DMS79 treated with DMSO at 0.1 percent for 48 hours (cell line): ENCODE measurements around the gene NBAS.

Experiments used
- DNase-seq: peaks from one replicate; lab custom pipeline; 2025; lab: John Stamatoyannopoulos, UW

Gene NBAS

DNA sequence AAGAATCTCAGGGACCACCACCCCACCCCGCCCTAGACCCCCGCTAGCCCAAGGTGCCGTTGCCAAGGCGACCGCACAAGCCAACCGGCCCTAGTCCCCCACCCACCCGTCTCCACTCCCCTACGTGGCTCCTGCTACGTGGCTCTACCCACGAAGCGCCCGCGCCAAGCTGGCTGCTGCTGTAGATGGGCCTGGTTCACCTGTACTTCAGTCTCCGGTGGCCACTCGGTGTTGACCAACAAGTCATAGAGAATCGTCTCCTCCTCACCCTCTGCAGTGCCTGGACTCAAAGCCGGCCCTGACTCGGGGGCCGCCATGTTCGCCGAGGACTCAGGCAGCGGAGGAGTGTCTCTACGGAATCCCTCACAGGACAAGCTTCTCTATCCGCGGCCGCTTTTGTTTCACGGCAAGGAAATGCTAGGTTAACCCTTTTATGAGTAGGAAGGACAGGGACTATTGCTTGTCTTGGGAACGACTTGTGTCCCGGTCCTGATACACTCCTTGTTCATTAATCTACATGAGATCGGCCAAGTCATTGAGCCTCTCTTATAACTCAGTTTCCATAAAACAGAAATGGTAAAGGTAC is at the start of gene NBAS:
NBAS (minus strand) TSS at position 347 of the 586 bp plus-strand sequence; CDS start at position 317, 30 bp downstream.
- peak; percentile 89 for DNase-seq

DNA sequence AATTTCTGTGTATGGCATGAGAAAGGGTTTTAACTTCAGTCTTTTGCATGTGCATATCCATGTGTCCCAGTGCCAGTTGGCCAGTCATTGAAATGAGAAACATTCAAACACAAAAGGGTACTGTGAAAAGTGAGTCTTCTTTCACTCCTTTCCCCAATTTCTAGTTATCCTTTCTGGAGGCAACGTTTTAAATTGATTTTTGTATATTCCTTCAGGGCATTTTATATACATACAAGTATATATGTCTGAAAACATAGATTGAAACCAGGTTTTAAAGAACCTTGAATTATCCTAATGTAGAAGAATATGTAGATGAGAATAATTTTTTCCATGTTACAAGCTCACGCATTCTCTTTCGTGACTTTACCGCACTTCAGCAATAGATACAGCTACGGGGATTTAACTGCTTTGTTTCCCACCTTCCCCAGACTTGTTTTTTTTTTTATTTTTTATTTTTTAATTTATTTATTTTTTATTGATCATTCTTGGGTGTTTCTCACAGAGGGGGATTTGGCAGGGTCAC is 49.4 kb upstream of the NBAS start:
- no peak for DNase-seq

- no peak for DNase-seq
These were observed 48.4 kb upstream of the NBAS start for GRCh38 chr2:15609341-15610042.

DNA sequence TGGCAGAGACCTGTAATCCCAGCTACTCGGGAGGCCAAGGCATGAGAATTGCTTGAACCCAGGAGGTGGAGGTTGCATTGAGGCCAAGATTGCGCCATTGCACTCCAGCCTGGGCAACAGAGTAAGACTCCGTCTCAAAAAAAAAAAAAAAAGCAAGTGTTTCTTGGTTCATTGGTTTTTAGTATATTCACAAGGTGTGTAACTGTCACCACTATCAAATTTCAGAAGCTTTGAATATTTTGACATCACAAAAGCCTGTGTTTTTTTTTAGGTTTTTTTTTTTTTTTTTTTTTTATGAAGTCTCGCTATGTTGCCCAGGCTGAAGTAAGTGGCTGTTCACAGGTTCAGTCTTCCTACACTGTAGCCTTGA is 47.2 kb upstream of the NBAS start:
- DNase-seq = no peak

DNA sequence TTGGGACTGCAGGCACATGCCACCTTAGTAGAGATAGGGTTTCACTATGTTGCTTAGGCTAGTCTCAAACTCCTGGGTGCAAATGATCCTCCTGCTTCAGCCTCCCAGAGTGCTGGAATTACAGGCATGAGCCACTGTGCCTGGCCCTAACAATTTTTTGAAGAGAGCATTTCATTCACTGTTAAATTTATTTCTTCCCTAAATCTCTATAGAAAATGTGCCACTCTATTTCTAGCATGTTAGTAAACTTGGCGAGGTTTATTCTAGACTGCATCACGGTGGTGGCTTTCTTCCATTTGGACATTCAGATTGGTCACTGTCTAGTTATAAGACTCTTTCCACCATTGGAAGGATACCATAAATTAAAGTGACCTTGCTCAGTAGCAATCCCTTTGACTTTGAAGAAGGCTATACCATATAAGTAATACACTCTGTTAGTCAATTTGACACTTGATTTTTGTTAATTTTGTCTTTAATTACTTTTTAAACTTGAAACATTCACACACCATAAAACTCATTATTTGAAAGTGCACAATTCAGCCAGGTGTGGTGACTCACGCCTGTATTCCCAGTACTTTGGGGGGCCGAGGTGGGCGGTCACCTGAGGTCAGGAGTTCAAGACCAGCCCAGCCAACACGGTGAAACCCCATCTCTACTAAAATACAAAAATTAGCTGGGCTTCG is 46.7 kb upstream of the NBAS start:
- DNase-seq = no peak

DNA sequence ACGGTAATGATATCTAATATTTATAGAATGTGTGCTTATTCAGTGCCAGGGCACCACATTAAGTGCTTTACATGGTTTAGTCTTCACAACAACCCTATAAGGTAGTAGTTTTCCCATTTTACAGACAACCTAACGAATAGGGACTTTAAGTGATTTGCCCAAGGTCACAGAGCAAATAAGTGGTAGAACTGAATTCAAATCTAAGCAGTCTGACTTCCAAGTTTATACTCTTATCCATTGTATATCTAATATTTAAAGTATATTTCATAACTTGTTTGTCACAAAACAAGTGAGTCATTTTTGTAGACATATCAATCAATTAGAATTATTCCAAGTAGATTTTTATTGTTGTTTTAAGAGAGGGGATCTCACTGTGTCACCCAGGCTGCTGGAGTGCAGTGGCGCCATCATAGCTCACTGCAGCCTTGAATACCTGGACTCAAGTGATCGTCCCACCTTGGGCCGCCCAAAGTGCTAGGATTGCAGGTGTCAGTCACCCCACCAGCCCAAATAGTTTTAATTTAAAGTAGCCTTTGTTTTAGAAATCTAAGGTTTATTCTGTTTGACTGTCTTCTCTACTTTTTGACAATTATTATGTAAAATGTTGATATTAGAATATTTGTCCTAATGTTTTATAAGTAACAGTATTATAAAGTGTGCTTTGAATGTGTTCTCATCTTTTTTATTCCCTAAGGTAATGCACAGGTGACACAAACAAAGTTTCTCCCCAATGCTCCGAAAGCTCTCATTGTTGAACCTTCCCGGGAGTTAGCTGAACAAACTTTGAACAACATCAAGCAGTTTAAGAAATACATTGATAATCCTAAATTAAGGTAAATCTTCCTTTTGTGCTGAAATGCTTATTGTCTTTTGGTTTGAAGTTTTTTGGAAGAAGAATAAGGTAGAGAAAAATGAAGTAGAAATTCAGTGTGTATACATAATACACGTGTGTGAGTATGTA is 45.6 kb upstream of the NBAS start:
- no peak for DNase-seq

DNA sequence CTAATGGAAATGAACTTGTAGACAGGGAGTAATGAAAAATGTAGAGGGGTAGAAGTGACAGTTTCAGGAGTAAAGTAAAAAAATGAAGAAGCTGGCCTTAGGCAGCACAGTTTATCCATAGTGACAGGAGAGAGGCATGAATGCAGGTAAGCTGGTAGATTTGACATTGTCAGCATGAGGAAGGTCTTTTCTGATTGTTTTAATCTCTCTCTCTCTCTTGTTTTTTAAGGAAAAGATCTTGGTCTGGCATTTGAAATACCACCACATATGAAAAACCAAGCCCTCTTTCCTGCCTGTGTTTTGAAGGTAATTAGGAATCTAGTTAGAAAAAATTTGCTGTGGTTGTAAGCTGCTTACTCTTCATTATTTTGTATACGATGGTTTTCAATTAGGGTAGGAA is 44.6 kb upstream of the NBAS start:
- no peak for DNase-seq

DNA sequence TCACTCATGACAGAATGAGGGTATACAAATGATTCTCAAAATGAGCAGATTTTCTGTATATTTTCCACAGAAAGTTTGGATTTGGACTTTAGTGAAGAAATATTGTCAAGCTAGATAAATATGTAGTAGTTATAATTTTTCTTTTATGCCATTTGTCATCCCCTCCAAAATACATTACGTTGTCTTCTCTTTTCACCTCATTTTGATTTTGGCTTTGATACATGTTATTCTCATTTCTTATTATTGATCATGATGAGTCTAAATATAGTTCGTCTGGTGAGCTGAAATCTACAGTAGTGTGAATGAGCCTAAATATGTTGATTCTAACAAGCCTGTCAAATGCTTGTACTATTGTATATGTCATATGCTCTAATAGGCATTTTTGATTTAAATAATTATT is 42.8 kb upstream of the NBAS start:
- DNase-seq = no peak

- DNase-seq = no peak
These were observed 42.1 kb upstream of the NBAS start for GRCh38 chr2:15603044-15603765.

DNA sequence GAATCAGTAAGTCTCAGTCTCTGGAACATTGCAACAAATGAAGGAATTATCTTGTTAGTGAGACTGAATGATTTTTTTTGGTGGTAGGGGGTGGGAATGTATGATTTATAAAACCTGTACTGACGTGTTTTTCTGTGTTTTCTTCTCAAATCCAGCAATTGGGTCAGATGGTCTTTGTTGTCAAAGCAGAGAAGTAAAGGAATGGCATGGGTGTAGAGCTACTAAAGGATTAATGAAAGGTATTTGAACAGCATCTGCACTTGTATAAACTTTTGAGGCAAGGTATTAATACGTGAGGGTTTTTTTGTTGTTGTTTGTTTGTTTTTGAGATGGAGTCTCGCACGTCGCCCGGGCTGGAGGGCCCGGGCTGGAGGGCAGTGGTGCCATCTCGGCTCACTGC is 41.3 kb upstream of the NBAS start:
- DNase-seq = no peak

DNA sequence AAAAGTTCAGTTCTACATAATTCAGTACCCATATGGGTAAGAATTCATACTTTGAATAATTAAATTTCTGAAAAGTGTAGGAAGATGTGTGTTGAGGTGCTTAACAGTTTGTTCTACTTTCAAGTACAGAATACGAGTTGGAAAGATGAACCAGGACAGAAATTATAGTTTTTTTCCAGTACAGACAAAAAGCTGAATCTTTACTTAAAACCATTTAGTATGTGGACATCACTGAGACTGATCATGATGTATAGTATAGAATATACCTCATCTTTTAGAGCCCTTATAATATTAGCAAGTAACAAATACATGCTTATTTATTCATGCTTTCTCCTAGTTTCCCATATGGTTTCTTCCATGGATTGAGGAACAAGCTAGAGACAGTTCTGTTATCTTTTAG is 40.5 kb upstream of the NBAS start:
- no peak for DNase-seq

GRCh38 chr2:15599994-15600393 is 38.9 kb upstream of the NBAS start:
- DNase-seq = no peak

- no peak for DNase-seq
These were observed 35.8 kb upstream of the NBAS start for GRCh38 chr2:15596968-15597367.

DNA sequence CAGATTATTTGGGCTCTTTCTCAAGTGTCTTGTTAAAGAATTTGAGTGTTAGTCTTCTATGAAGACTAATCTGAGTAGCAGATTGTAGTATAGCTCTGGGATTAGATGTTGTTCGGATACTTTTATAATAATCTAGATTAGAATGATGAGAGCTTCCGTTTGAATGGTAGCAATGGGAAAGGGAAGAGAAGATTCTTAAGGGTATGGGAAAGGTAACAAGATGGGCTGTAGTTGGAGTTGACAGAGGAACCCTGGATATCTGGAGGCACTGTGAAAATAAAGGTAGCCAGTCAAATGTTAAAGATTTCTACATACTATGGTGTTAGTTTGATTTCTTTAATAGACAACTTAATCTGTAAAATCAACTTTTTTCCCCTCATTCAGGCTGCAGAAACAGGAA is 35.2 kb upstream of the NBAS start:
- DNase-seq = no peak

GRCh38 chr2:15595936-15596335 is 34.8 kb upstream of the NBAS start:
- DNase-seq = no peak

DNA sequence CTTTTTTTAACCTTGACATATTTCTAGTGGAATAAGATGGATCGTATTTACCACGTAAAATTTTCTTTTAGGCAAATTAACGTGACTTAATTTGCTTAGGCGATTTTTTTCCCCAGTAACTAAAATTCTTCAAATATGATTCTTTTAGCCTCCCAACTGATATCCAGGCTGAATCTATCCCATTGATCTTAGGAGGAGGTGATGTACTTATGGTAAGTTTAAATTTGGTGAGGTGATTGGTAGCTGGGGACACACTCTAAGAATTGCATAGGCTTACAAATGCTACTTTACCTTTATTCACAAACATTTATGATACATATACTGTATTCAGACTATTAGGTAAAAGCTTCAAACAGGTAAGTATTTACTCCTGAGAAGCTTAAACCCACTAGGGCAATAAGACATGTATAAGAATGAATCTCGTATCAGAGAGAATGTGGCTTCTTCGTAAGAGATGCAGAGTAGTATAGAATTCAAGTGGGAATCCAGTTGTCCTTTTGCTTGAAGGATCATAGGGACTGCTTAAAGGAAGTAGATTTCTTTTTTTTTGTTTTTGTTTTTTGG is 34.3 kb upstream of the NBAS start:
- DNase-seq = no peak

GRCh38 chr2:15594291-15595256 is 33.4 kb upstream of the NBAS start:
- DNase-seq = no peak

DNA sequence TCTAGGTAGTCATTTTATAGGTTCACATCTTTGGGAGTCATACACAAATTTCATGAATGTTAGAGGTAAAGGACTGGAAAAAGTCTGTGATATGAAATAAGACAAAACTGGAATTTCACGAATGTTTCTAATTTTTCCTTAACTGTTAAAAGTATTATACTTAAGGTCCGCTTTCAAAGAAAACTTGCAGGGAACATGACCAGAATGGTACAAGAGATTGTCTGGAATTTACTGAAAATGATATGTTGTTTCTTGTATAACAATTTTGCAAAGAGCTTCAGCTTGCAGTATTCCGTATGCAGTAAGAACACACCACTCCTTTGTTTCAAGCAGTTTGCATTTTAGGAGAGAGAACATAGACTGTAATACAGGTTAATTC is 32.2 kb upstream of the NBAS start:
- DNase-seq = no peak

DNA sequence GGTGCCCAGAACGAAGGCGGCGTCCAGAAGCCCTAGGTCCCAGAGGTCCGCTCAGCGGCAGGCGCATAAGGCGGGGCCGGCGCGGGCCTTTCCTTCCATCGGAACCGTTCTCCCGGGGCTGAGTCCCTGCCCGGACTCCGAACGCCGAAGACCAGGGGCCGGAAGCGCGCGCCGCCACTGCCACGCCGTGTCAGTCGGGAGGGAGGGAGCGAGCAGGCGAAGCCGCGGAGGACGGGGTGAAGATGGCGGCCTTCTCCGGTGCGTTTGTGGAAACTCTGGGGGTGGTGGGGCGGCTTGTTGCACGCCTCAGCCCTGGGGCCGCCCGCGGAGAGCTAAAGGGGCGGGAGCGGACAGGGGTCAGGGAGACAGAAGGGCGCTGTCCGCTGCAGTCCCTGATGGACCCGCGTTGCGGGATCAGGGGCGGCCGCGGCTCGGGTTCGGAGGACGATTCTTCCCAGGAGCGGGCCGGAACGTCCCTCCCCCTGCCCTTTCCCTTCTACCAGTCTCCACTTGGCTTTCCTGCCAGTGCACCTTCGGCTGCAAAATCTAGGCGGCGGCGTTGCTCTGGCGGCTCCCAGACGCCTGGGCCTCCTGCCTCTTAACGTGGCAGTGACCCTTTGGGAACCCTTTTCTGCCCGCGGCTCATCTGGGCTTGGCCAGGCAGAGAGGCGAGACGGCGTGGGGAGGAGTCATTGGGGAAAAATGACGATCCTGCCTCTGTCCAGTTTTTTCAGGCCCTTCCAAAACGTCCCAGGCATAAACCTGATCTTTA is 30.7 kb upstream of the NBAS start, which contains the start of gene DDX1:
DDX1 (plus strand) TSS at position 177 of the 772 bp plus-strand sequence; CDS start at position 243, 66 bp downstream.
- peak; percentile 70 for DNase-seq
